T-helper 1 cell treated with Interleukin-12 subunit alpha and Interleukin-12 subunit beta and Interleukin-4 antibody, amounts not matched to agents 30 μg/mL and 1 μg/mL, for 36 hours (primary cell): ENCODE measurements around the gene DCAF10.
"Not testable (repeated sequence)": the region's sequence is repeated elsewhere in the genome, so short reads cannot be mapped to it uniquely, and the experiment has no call there.

Source experiments
- H3K27ac Mint-ChIP-seq: one replicate; pipeline ENCODE4 v1.8.0; 2021; ENCODE audit warnings: mild to moderate bottlenecking, mixed read lengths
- H3K27me3 Mint-ChIP-seq: one replicate; pipeline ENCODE4 v1.8.0; 2021; ENCODE audit warnings: low read depth, mixed read lengths
- H3K36me3 Mint-ChIP-seq: one replicate; pipeline ENCODE4 v1.8.0; 2021; ENCODE audit warnings: low read depth, mixed read lengths
- H3K4me1 Mint-ChIP-seq: one replicate; pipeline ENCODE4 v1.8.0; 2021; ENCODE audit warnings: low read depth, mixed read lengths
- H3K4me3 Mint-ChIP-seq: one replicate; pipeline ENCODE4 v1.8.0; 2021; ENCODE audit warnings: mild to moderate bottlenecking, moderate library complexity, mixed read lengths
- H3K9me3 Mint-ChIP-seq: one replicate; pipeline ENCODE4 v1.8.0; 2021; ENCODE audit warnings: mixed read lengths

Gene DCAF10

GRCh38 chr9:37776328-37776727, 24.3 kb upstream of the DCAF10 start:
- Mint-ChIP-seq H3K27ac (no peak overlapping the region), H3K36me3 (peaks cover 44% of the 10 kb centered on the region), H3K4me1 (peaks cover 9% of the 10 kb centered on the region), H3K9me3 (no peaks in the 10 kb centered on the region), H3K27me3 (no peaks in the 10 kb centered on the region), H3K4me3 (no peak overlapping the region)

- H3K4me3 Mint-ChIP-seq, result no peak overlapping the region
- no peaks in the 10 kb centered on the region for H3K9me3 Mint-ChIP-seq
- no peak overlapping the region for H3K27ac Mint-ChIP-seq
- peaks cover 53% of the 10 kb centered on the region for H3K36me3 Mint-ChIP-seq
- H3K4me1 Mint-ChIP-seq, result peaks cover 24% of the 10 kb centered on the region
- H3K27me3 Mint-ChIP-seq, result no peaks in the 10 kb centered on the region
These were observed 22.1 kb upstream of the DCAF10 start for GRCh38 chr9:37778534-37778933.

- Mint-ChIP-seq H3K27me3 (no peaks in the 10 kb centered on the region), H3K36me3 (peaks cover 35% of the 10 kb centered on the region)
These were observed 16.3 kb upstream of the DCAF10 start for GRCh38 chr9:37784291-37784615.

GRCh38 chr9:37784616-37785483, 15.7 kb upstream of the DCAF10 start, which contains the start of gene EXOSC3:
TSS of gene EXOSC3 (minus strand) at chr9:37785064. CDS start at chr9:37785044, 20 bp downstream.
- Mint-ChIP-seq H3K27me3 (no peaks in the 10 kb centered on the region), H3K4me3 (peak within 1 kb of the TSS; percentile 96), H3K36me3 (peaks cover 31% of the 10 kb centered on the region), H3K9me3 (no peaks in the 10 kb centered on the region), H3K4me1 (peaks cover 33% of the 10 kb centered on the region), H3K27ac (peak within 1 kb of the TSS; percentile 90)

More at GRCh38 chr9:37784291-37784615, 16.3 kb upstream of the DCAF10 start:
- Mint-ChIP-seq H3K4me3 (peak overlapping the region; percentile 96), H3K4me1 (peaks cover 36% of the 10 kb centered on the region), H3K27ac (peak overlapping the region; percentile 90), H3K9me3 (no peaks in the 10 kb centered on the region)

- Mint-ChIP-seq H3K36me3 (peaks cover 20% of the 10 kb centered on the region), H3K27me3 (peaks cover 3% of the 10 kb centered on the region), H3K4me3 (no peak overlapping the region), H3K4me1 (peaks cover 30% of the 10 kb centered on the region), H3K9me3 (peaks cover 4% of the 10 kb centered on the region), H3K27ac (no peak overlapping the region)
These were observed 13.5 kb upstream of the DCAF10 start for GRCh38 chr9:37787059-37787458.

GRCh38 chr9:37788332-37788731, 12.3 kb upstream of the DCAF10 start:
- Mint-ChIP-seq H3K4me1 (peaks cover 19% of the 10 kb centered on the region), H3K4me3 (no peak overlapping the region), H3K27me3 (peaks cover 4% of the 10 kb centered on the region), H3K9me3 (peaks cover 4% of the 10 kb centered on the region), H3K27ac (no peak overlapping the region), H3K36me3 (peaks cover 11% of the 10 kb centered on the region)

GRCh38 chr9:37790096-37790495, 10.5 kb upstream of the DCAF10 start:
- peaks cover 4% of the 10 kb centered on the region for H3K27me3 Mint-ChIP-seq
- no peak overlapping the region for H3K27ac Mint-ChIP-seq
- H3K36me3 Mint-ChIP-seq, result peaks cover 5% of the 10 kb centered on the region
- H3K4me3 Mint-ChIP-seq, result no peak overlapping the region
- peaks cover 8% of the 10 kb centered on the region for H3K4me1 Mint-ChIP-seq
- H3K9me3 Mint-ChIP-seq, result peaks cover 4% of the 10 kb centered on the region

GRCh38 chr9:37792122-37792521, 8.5 kb upstream of the DCAF10 start:
- Mint-ChIP-seq H3K4me3 (no peak overlapping the region), H3K4me1 (peaks cover 4% of the 10 kb centered on the region), H3K9me3 (peaks cover 4% of the 10 kb centered on the region), H3K27me3 (peaks cover 18% of the 10 kb centered on the region), H3K36me3 (peaks cover 5% of the 10 kb centered on the region), H3K27ac (no peak overlapping the region)

- H3K4me1 Mint-ChIP-seq, result peaks cover 17% of the 10 kb centered on the region
- H3K27me3 Mint-ChIP-seq, result peaks cover 18% of the 10 kb centered on the region
- no peak overlapping the region for H3K27ac Mint-ChIP-seq
- H3K36me3 Mint-ChIP-seq, result peaks cover 4% of the 10 kb centered on the region
- no peak overlapping the region for H3K4me3 Mint-ChIP-seq
- H3K9me3 Mint-ChIP-seq, result peaks cover under 1% of the 10 kb centered on the region
These were observed 4.4 kb upstream of the DCAF10 start for GRCh38 chr9:37796232-37796631.

GRCh38 chr9:37798677-37799076, 1.9 kb upstream of the DCAF10 start:
- H3K36me3 Mint-ChIP-seq, result peaks cover 6% of the 10 kb centered on the region
- H3K27me3 Mint-ChIP-seq, result peaks cover 14% of the 10 kb centered on the region
- peaks cover 28% of the 10 kb centered on the region for H3K4me1 Mint-ChIP-seq
- no peaks in the 10 kb centered on the region for H3K9me3 Mint-ChIP-seq
- H3K27ac Mint-ChIP-seq, result peak overlapping the region; percentile 58
- peak overlapping the region; percentile 32 for H3K4me3 Mint-ChIP-seq

GRCh38 chr9:37801287-37801850, 772 bp downstream of the DCAF10 start:
- Mint-ChIP-seq H3K4me3 (peak overlapping the region; percentile 89), H3K4me1 (peaks cover 33% of the 10 kb centered on the region), H3K9me3 (no peaks in the 10 kb centered on the region), H3K27me3 (peaks cover 6% of the 10 kb centered on the region), H3K36me3 (peaks cover 6% of the 10 kb centered on the region), H3K27ac (peak overlapping the region; percentile 73)

- H3K27ac Mint-ChIP-seq, result peak overlapping the region; percentile 73
- peaks cover 33% of the 10 kb centered on the region for H3K4me1 Mint-ChIP-seq
- H3K4me3 Mint-ChIP-seq, result peak overlapping the region; percentile 85
- H3K27me3 Mint-ChIP-seq, result no peaks in the 10 kb centered on the region
- H3K9me3 Mint-ChIP-seq, result no peaks in the 10 kb centered on the region
- H3K36me3 Mint-ChIP-seq, result peaks cover 6% of the 10 kb centered on the region
These were observed 1.5 kb downstream of the DCAF10 start for GRCh38 chr9:37801959-37802711.

GRCh38 chr9:37806271-37806670, 5.7 kb downstream of the DCAF10 start:
- no peaks in the 10 kb centered on the region for H3K9me3 Mint-ChIP-seq
- H3K27me3 Mint-ChIP-seq, result no peaks in the 10 kb centered on the region
- peaks cover 19% of the 10 kb centered on the region for H3K4me1 Mint-ChIP-seq
- H3K36me3 Mint-ChIP-seq, result peaks cover 7% of the 10 kb centered on the region
- H3K4me3 Mint-ChIP-seq, result no peak overlapping the region
- H3K27ac Mint-ChIP-seq, result no peak overlapping the region

GRCh38 chr9:37809676-37810075, 9.1 kb downstream of the DCAF10 start:
- not testable (repeated sequence) for H3K36me3 Mint-ChIP-seq, H3K27ac Mint-ChIP-seq, H3K9me3 Mint-ChIP-seq, H3K4me1 Mint-ChIP-seq, H3K27me3 Mint-ChIP-seq, H3K4me3 Mint-ChIP-seq
